Stimulated activated CD8-positive, alpha-beta memory T cell treated with anti-CD3 and anti-CD28 coated beads, Interleukin-4, amount 100 ng/mL, for 4 hours (primary cell): ENCODE measurements around the gene DNAJB6.
"Not testable (repeated sequence)": the region's sequence is repeated elsewhere in the genome, so short reads cannot be mapped to it uniquely, and the experiment has no call there.

ENCODE experiments used
- DNase-seq, 2 donors: peaks; one replicate each; pipeline ENCODE4 v3.0.0-alpha.2; 2020; ENCODE audit warnings: low read depth in 2 of 2, low spot score in 1 of 2

DNAJB6 gene

DNA sequence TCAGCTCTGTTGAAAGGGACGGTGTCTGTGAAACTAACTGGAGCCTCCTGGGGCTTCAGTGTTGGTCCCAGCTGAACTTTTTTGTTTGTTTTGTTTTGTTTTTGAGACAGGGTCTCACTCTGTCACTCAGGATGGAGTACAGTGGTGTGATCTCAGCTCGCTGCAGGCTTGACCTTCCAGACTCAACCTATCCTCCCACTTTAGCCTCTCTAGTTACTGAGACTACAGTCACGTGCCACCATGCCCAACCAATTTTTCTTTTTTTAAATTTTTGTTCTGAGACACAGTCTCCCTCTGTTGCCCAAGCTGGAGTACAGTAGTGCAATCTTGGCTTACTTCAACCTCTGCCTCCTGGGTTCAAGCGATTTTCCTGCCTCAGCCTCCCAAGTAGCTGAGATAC lies 13.4 kb upstream of the DNAJB6 start:
- DNase-seq, result no peak

DNA sequence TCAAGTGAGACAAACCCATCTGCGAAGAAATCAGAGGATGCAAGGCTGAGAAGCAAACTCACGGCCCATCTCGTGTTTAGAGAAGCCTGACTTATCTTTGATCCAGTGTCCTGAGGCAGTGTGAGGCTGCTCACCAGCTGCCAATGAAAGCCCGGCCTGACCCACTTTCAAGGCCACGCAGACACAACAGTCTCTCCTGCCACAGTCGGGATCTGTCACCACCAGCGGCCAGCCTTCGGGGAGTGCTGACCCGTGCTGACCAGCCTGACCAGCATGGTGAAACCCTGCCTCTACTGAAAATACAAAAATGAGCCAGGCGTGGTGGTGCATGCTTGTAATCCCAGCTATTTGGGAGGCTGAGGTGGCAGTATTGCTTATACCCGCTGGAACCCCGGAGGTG lies 7.4 kb upstream of the DNAJB6 start:
- DNase-seq, result no peak

DNA sequence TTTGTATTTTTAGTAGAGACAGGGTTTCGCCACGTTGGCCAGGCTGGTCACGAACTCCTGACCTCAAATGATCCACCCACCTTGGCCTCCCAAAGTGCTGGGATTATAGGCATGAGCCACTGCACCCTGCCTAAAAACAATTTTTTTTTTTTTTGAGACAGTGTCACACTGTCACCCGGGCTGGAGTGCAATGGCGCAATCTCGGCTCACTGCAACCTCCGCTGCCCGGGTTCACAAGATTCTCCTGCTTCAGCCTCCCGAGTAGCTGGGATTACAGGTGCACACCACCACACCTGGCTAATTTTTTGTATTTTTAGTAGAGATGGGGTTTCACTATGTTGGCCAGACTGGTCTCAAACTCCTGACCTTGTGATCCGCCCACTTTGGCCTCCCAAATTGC lies 6.2 kb upstream of the DNAJB6 start:
- DNase-seq, result not testable (repeated sequence)

DNA sequence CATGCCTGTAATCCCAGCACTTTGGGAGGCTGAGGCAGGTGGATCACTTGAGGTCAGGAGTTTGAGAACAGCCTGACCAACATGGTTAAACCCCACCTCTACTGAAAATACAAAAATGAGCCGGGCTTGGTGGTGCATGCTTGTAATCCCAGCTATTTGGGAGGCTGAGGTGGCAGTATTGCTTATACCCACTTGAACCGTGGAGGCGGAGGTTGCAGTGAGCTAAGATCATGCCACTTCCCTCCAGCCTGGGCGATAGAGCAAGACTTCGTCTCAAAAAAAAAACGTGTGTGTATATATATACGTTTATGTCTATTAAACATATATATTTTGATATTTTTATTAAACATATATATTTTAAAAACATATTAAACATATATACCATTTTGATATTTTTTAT lies 5.8 kb upstream of the DNAJB6 start:
- not testable (repeated sequence) for DNase-seq

DNA sequence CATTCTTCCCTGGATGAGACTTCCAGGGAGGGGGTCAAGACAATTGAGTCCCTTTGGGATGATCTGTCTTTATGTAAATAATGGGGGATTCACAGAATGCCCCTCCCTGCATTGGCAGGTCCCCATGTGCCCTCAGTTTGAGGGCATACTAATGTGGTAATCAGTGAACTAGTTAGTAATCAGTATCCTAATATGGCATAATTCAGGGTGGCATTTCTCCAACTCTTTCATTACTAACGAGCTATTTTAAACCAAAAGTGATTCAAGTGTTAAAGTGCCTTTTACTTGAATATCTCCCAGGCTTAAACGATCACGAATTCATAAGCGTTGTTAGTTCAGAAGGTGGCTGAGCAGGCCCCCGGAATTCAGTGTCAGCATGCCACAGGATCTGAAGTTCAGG lies 1.6 kb upstream of the DNAJB6 start:
- no peak for DNase-seq

DNA sequence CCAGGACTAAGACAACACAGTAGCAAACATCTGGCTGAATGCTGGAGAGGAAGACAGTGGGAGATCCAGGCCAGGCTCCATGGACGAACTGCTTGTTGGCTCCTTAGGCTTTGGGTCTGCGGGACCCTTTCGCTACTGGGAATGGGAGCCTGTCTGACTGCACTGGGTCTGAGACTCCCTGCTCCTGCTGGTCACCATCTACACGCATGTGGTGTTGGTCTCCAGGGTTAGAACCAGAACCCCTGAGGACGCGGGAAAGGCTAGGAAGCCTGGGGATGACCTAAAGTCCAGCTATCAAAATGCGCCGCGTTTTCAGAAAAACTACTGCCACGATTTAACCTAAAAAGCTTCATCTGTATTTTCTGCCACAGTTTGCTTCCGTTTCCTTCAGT lies 817 bp upstream of the DNAJB6 start:
- DNase-seq, result no peak

DNA sequence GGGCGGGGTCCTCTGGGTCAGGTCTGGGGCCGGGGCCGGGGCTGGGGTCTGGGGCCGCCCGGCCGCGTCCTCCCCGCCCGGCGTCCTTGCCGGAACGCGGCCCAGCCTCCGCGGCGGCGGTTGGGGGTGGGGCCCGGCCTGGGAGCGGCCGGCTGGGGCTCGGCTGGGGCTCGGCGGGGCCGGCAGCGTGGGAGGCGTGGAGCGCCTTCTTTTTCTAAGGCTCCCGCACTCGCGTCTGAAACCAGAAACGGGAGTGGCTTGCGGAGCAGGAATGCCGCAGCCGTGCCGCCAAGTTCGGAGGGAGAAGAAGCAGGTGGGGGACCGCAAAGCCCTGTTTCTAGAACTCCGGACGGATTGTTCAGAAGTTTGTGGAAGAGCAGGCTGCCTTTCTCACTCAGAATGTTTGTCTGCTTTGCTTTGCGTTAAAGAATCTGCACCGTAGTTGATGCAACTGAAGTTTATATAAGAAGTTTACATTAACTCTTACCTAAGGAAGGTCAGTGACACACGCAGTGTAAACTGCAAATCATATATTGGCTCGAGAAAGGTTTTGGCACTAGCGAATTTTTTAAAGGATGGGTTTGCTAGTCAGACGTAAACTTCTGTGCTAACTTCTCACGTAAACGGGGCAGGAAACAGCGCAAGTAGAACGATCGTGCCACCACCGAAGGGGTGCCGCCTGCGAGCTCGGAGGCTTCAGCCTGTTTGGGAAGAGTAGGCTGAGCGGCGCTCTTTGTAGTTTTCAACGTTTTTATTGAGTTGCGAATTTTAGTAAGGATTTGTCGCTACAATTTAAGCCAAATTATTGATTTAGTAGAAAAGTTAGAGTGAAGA lies 729 bp downstream of the DNAJB6 start:
- DNase-seq, result peak in 1 of 2 donors; percentile 21

DNA sequence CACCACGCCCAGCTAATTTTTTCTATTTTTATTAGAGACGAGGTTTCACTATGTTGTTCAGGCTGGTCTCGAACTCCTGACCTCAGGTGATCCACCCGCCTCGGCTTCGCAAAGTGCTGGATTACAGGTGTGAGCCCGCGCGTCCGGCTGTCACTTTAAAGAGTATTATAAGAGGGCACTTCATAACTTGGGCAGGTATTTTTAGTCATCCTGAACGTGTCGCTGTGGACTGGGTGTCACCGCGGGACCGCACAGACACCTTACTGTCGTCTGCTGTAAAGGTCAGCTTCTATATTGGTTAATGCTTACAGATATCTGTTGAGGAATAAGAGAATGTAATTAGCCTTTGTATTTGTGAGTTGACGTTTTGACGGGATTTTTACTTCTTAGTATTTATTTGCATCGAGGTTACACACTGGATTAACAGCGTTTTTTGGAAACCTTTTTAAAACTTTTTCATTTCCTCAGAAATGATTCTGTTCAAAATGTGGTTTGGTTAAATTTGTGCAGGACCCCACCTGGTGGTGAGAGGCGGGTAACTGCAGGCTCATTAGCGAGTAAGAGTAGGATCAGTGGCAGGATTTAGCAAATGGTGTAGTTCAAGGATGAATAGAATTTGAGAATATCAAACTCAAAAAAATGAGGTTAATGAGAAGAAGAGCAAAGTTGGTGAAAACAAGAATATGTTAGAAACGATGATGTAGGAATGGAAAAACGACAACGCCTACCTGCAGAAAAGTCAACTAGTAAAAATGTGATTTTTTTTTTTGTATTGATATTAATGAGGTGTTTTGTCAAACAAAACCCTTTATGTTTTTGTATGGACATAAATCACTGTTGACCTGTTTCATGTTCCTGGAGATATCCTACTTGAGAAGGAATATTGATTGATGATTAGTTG lies 3.2 kb downstream of the DNAJB6 start:
- peak; percentile 21 to 47 for DNase-seq

DNA sequence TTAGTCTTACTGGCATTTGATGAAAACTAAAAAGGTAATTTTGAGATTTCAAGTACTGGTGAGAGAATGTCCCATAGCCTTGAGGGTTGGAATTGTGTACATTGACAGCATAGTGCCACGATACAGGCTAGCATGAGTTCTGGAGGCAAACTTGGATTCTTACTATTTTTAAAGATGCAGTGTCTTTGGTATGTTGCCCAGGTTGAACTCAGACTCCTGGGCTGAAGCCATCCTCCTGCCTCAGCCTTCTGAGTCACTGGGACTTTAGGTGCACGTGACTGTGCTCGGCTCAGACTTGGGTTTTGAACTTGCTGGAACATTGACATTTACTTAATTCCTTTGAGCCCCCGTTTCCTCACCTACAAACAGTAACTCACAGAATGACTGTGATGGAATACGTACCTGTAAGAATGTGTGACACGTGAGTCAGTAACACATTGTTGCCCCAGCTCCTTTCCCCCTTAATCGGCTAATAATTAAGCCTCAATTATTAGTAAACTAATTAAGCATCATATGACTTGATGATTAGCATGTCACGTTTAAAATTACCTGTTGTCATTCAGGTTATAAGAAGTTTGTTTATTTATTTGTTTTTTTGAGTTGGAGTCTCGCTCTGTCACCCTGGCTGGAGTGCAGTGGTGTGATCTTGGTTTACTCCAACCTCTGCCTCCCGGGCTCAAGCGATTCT lies 10.6 kb downstream of the DNAJB6 start:
- DNase-seq, result no peak

DNA sequence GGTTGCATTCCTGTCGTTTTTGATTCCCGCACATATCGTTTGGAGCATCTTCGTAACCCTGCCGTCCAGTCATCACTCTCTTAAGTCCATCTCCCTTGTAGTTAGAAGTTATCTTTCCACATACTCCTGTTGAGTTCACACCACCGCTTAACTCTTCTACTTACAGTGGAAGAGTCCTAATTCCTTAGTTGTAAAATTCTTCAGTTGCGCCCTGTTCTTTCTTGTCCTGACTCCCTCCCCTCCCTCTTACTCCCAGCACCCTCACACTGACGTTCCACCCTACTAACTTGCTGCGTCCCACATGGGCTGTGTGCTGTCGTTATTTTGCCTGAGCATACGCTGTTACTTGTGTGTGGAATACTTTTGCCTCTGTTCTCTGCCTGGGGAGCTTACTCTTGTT lies 11.7 kb downstream of the DNAJB6 start:
- DNase-seq, result no peak

DNA sequence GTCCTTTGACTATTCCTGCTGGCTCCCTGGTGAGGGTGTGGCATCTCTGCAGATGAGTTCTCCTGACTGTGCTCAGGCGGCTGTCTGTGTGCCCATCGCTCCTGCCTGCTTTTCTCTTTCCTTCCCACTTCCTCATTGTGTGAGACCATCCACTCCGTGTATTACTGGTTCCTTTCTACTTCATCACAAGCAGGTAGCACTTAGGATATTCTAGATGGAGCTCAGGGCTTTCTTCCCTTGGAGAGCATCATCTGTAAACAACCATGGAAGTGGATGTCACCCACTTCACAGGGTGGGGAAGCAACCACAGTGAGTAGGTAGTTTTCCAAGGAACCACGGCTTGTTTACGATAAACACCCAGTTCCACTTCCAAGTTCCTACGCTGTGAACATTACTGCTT lies 15.7 kb downstream of the DNAJB6 start:
- DNase-seq, result no peak

DNA sequence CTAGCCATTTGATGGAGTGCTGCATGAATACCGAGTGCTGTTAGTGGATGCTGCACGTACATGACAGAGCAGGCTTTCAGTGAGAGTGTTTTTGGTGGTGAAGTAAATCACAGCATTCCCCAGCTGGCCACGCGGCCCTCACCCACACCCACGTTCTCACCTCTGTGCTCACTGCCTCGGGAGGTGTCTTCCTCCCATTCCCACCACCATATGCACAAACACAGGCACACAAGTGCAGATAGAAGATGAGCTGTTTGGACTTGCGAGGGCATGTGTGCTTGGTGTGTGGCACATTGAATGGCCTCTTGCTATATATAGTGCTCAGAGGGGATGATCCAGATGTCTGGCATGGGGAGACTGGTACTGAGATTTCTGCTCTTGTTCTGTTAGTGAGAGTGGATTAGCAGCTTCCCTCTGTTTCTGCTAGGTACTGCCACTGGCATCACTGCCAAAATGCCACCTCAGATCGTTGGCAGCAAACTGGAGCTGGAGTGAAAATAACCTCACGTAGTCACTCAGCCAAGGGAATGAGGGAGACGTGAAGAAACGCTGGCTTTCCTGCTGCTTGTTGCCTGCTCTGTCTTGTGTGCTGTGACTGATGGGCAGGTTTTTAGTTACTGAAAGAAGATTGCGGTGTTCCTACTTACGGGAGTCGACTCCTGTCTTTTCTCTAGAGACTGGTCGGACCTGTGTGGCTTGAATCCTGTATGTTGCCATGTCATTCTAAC lies 19.1 kb downstream of the DNAJB6 start:
- no peak for DNase-seq

DNA sequence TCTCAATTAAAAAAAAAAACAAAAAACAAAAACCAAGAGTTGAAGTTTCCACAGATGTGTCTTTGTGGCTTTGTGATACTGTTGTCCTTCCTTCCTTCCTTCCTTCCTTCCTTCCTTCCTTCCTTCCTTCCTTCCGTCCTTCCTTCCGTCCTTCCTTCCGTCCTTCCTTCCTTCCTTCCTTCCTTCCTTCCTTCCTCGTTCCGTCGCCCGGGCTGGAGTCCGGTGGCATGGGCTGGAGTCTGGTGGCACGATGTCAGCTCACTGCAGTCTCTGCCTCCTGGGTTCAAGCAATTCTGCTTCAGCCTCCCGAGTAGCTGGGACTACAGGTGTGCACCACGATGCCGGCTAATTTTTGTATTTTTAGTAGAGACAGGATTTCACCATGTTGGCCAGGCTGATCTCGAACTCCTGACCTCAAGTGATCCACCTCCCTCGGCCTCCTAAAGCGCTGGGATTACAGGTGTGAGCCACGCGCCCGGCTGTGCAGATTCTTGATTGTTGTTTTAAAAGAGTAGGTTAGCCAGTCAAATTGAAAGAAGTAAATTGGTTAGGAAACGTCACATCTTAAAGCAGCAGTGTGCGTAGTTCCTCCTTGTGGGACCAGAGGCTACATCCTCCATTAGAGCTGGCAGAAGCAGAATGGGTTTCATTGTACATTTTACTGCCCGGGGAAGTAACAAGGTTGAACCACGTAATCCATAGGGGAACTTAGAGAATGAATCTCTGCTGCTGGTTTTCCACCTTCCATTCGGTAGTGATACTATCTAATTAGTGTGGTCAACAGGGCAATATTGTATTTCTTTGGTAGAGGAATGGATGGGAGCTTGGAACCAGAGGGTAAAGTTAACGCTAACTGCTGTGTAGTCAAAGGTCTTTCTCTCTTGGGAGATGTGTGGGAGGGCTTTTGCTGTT lies 20.6 kb downstream of the DNAJB6 start:
- no peak for DNase-seq

DNA sequence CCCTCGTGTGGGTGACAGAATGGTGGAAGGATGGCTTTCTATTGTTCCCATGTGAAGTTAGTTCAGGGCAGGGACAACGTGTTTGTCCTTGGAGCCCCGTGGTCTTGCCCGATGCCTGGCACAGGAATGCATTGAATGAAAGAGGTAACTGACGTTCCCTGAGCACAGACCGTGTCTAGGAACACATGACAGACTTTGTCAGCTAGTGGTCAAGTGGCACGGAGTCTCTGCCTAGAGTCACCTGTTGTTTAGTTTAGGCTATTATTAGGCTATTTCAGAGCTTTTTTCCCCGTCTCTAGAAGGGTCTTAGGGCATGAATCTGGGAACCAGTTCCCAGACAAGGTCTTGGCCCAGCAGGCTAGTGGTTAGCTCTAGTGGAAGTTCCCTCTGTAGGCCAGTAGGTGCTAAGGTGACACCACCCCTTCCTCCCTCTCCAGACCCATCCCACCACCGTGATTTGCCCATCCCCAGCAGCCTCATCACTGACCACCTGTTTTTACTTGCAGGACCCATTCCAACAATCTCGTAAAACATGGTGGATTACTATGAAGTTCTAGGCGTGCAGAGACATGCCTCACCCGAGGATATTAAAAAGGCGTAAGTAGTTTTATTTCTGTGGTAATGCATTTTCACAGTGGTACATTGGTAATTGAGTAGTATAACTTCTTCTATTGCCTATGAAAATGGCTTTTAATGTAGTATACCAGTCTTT lies 21.4 kb downstream of the DNAJB6 start:
- DNase-seq, result no peak

DNA sequence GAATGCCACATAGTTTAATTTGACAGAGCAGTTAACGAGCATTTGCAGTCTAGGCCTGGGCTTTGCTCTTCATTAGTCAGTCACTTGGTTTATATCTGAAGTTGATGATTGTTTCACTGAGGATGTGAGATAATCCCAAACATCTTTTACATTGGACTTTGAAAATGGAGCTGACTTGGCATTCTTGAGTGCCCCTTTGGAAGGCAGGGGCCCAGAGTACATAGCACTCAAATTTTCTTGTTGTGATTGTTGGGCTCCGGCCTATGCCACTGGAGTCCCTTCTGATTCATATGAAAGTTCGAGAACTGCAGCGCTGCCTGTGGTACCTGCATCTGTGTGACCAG lies 21.9 kb downstream of the DNAJB6 start:
- no peak for DNase-seq

DNA sequence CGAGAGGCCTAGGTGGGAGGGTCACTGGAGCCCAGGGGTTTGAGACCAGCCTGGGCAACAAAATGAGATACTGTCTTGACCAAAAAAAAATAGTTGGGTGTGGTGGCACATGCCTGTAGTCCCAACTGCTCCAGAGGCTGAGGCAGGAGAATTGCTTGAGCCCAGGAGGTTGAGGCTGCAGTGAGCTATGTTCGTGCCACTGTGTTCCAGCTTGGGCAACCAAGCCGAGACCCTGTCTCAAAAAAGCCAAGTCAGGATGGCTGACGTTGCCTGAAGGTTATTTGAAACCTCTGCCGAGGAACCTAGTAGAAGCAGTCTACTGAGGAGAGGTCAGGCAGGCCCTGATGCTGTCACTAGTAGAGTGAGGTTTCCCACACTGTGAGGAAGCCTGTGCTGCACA lies 22.8 kb downstream of the DNAJB6 start:
- no peak for DNase-seq

DNA sequence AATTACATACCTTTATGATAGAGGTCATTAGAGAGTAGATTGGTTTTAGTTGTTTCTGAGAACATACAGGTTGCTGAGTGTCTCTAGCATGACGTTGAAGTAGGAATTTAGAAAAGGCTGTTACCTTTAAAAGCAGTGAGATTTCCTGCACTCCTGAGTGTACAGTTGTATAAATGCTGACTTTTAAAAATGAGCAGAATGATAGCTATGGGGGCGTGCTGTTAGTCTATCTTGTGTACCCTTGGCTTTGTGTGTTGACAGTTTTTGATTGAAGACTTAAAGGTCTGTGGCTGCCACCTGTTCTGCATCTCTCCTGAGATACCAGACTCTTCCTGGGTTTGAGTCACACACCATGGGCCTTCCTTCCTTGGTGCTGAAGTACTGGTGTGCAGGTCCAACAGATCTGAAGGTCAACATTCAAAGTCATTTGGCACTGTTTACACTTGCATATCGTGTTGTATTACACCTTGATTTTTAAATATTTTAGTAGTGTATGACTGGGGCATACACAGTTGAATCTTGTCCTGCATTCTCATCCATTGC lies 23.8 kb downstream of the DNAJB6 start:
- DNase-seq, result no peak

DNA sequence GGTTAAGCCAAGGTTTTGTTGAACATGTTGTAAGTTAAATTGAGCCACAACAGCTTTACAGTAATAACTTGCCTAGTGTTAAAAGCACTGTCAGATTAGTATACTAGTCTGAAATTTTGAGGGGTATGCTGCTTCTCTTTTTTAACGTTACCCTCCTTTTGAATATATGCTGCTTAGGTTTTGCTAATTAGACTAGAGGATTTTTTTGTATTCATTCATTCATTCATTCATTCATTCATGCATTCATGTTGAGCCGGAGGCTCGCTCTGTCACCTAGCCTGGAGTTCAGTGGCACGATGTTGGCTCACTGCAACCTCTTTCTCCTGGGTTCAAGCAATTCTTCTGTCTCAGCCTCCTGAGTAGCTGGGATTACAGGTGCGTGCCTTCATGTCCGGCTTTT lies 24.7 kb downstream of the DNAJB6 start:
- no peak for DNase-seq

DNA sequence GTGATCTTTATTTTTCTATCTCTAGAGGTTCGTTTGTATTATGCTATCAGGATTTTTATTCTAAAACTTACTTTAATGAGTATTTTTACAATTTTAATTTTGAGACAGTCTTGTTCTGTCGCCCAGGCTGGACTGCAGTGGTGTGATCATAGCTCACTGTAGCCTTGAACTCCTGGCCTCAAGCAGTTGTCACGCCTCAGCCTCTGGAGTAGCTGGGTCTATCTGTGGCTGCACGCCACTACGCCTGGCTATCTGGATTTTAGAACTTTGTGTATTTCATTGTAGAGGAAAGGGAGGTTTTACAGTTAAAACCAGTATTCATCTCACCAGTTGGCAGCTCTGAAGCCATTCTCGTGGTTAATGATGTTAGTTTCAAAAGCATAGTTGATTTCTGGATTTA lies 25.9 kb downstream of the DNAJB6 start:
- DNase-seq, result no peak
